LHCN-M2 (cell line): ENCODE measurements around the gene WNT3. TPM values are rescaled to one million over a fixed set of nuclear protein-coding genes. Genes with fewer than 3 reads are reported as not detected.

ENCODE experiments used
- DNase-seq: peaks from one replicate; pipeline ENCODE4 v3.0.0-alpha.2; 2012; ENCODE audit warnings: low read depth
- total RNA-seq: library from RNA; depleted of rRNA; stranded (reverse); fragments of >200 nt; gene quantifications from 2 replicates; pipeline ENCODE4 v1.2.3, GENCODE V29; 2014

The WNT3 gene
- total RNA-seq, 1 experiment from 2014 or later = 0.57 TPM

DNA sequence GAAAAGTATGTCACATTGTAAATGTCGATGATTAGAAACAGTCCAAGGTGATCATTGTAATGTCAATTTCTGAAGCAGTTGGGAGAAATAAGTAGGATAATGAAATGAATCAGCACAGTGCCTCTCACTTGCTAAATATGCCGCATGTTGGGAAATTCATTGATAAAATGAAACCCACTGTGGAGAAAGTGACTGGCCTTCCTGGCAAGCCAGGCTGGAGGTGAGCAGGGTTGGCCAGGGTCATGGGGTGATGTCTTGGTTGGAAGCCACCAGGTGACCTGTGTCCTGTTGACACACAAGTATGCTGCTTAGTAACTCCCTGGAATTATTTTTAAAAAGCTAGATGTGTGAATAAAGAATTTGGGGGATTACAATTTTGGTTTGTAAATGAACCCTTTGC, 18.0 kb upstream of the WNT3 start:
- DNase-seq = no peak

DNA sequence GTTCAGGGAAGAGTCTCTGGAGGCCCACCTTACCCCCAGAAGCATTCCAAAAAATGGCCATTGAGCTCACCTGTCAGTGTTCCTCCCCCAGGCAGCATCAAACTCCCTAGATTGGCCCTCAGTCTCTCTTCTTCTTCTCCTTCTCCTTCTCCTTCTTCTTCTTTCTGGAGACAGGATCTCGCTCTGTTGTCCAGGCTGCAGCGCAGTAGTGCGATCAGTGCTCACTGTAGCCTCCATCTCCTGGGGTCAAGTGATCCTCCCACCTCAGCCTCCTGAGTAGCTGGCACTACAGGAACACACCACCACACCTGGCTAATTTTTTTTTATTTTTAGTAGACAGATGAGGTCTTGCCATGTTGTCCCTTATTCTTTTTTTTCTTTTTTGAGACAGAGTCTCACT, 16.4 kb upstream of the WNT3 start:
- DNase-seq = no peak

DNA sequence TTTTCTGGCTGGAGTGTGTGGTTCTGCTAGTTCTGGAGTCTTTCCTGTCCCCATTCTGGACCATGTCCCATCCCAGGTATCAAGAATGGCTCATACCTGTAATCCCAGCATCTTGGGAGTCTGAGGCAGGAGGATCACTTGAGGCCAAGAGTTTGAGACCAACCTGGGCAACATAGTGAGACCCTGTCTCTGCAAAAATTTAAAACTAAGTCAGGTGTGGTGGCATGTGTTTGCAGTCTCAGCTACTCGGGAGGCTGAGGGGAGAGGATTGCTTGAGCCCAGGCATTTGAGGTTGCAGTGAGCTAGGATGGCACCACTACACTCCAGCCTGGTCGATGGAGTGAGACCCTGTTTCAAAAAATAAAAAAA, 15.3 kb upstream of the WNT3 start:
- no peak for DNase-seq

DNA sequence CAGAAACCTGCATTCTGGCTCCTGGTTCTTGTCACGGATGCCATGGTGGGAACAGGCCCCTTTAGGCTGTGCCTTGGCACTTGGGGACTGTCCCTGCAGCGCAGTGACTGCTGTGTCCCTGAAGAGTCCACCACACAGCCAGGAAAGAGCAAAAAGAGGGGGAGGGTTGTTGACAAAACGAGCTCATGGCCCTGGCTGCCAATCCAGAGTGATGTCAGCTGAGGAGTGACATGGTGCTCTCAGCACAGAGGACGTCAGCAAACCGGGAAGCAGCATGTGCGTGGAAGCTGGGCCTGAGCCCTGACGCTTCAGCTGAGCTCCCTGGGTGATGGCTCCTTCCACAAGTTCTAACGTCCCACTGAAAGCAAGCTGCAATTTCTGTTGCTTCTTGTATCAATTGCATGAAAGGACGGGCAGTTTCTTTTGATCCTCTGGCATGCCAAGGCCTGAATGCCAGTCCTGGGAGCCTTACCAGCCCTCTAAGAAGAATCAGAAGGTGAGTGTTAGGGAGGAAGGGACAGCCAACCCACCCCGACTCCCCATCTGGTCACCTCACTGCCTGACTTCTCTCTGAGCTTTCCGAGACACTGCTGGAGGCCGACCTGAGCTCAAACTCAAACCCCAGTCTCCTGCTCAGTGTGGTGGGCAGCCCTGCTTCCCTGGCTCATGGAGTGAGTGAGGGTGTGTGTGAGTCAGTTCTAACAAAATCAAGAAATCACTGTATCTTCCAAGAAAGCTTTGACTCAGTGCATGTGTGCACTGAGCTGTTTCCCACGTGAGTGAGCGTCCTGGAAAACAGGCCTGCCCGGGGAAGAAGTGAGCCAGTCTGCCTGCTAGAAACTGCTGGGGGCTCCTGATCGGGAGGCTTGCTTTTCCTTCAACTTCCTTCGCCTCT, 14.7 kb upstream of the WNT3 start:
- DNase-seq = peak; percentile 19

DNA sequence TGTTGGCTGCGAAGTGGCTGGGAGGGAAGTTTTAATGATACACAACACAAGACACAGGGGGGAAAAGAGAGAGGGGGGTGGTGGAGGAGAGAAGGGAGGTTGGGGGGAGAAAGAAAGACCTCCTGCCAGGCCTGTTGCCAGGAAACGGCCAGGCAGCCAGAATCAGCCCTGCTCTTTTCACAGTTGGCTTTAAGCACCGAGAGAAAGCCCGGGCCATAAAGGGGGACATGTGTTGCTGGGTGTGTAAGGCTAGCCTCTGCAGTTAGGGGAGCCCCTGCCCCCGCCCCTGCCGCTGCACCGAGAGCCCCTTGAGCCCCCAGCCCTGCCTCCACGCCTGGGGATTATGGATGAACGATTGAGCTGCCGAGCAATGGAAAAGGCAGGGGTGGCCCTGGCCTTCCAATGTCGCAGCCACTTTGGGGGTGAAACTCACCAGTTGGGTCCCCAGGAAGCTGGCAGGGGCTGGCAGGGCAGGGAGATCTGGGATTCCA, 13.9 kb upstream of the WNT3 start:
- DNase-seq = no peak

DNA sequence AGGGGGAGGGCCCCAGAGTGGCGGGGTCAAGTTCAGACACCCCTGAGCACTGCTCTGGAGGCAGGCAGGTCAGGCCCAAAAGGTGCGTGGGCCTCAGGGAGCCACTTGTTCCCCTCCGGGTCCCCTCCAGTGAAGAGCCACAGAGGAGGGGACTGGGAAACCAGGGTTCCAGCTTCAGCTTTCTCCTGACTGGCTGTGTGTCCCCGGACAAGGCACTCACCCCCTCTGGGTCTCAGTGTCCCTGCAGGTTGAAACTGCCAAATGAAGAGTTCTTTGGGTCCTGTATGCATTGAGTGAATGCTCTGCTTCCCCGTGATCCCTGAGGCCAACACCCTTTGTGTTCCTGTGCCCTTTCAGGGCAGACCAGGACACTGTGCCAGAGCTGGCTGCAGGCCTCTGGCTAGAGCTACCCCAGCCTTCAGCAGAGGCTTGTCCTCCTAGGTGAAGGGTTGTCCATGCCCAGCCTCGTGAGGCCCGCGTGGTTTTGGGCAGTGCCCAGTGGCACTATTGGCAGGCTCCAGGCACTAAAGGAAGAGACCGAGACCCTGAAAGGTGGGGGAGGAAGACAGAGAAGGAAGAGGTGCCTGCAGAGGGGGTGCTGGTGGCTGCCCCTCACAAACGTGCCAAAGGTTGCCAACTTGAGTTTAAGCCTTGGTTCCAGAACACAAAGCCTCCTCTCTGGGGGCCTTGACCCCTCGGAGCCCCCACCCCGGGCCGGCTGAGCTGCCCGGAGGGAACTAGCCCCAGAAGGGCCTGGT, 13.3 kb upstream of the WNT3 start:
- DNase-seq = no peak

DNA sequence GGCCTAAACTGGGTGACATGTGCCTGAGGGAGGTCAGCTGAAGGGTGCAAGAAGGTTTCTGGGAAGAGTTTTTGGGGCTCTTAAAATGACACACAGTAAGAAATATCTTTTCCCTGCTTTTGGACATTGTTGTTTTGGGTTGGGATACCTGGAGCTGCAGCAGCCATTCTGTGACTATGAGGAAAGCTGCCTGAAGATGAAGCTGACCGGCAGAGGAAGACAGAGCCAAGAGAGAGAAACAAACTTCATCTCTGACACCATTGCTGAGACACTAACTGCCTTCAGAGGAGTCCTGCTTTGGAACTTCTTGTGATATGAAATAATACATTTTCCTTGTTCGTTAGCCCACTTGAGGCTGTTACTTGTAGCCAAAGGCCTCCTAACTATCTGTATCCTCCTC, 8.8 kb upstream of the WNT3 start:
- no peak for DNase-seq

DNA sequence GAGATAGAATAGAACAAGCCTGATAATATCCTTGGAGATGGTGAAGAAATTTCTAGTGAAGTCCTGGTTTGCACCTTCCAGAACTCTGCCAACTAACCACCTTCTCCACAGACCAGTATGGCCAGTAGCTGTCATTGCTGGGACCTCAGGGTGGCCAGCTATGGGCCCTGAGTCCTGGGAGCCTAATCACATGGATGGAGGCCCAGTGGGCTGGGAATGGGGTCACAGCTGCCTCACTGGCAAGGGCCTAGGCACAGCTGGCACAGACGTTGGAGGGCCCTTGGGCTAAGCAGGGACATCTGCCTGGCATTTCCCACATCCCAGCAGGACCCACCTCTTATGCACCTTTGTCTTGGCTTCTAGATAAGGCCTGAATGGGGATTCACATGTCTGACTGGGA, 7.6 kb upstream of the WNT3 start:
- no peak for DNase-seq

DNA sequence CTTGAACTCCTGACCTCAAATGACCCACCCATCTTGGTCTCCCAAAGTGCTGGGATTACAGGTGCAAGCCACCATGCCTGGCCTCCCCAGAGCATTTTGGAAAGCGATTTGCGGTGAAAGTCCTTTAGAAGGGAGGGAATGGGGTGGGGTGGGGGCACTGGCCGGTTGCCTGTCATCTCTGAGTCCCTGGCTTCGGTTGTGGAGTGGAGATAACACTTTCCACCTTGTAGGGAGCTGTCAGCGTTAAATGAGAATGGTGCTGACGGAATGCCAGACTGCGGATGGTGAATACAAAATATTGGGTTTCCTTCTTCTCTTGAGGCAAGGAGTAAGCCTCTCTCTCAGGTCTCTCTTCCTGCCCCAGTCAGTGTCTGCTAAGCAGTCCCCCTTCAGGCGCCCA, 5.2 kb upstream of the WNT3 start:
- no peak for DNase-seq

DNA sequence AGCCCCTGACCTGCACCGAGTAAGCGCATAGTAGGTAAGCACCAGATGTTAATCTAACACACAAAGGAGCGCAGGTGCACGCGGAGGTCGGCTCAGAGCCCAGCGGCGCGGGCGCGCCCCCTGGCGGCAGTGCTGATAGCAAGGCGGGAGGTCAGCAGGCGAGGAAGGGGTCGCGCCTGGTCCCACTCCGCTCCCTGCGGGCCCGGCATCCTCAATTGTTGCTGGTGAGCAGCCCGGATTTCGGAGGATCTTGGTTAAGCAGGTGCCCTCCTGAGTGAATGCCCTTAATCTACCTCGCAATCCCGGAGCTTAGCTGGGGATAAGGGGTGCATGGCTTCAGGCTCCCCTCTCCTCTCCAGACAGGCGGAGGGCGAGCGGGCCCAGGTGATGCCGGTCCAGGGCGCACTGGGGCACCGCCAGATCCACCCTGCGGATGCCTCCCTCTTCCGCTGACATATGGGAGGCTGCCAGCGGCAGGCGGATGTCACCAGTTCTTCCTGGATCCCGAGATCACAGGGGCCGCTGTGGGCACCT, 4.0 kb upstream of the WNT3 start:
- DNase-seq = no peak

DNA sequence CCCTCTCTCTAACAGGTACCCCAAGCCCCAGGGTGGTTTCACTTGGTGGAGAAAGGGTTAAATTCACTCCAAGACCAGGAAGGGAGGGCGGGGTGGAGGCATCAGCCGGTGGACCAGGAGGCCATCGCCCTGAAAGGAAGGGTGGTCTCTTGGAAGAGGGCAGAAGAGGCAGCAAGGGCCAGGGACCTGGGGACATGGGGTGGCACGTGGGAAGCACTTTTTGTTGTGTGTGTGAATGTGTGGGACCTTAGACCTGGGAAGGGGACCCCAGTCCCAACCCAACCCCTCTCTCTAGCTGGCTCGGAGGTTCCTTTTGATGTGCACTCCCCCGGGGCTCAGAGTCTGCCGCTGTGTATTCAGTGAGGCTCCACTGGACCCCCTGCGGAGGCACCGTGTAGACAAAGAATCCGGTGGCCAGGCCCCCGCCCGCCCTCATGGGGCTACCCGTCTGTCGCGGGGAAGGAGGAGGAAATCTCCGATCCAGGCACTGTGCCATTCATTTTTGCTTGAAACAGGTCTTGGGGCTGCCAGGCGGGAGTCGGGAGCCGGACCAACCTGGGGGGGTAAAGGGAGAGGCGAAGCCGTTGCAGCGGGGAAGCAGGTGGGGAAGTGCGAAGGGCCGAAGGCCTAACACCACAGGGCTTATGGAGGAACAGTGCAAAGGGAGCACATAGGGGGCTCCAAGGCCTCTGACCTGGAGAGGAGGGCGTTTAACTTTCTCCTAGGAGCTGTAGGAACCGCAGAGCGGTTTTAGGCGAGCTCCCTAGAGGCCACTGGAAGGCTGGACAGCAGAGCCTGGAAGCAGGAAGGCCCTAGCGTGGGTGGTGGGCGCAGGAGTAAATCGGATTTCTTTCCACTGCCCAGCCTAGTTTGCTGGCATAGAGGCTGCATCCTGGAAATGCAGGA, 3.2 kb upstream of the WNT3 start:
- DNase-seq = no peak

DNA sequence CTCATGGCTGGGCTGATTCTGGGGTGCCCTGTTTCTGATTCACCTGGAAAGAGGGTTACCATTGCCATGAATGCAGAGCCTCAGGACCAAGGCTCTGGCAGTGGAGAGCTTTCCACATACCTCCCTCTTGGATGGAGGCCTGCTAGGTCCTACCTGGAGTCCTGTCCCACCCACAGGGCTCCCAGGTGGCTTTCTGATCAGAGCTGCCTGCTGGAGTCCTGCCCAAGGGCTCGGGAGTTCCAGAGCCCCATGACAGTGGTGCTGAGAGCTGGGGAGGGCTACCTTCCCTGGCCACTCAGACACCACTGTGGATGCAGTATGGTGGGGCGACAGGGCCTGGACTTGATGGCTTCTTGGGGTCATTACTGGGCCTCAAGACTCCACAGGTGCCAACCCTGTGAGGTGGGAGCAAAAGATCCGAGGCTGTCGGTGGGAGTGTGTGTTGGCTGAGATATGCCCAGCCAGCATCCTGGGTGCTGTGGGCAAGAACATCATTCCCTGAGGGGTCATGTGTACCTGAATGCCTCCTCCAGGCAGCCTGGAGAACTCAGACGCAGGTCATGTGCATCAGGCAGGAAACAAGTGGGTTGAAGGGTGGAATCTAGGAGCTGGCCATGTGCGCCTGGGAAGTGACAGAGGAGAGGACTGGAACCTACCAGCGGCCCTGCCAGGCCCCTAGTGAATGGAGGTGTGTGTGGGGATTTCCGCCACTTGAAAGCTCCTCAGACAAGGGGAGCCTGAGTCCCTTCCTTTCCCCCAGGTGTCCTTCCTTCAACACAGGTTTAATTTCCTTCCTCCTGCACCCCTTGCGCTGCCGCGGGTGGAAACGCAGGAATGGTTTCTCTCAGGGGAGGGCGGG, 2.3 kb upstream of the WNT3 start:
- DNase-seq = no peak

DNA sequence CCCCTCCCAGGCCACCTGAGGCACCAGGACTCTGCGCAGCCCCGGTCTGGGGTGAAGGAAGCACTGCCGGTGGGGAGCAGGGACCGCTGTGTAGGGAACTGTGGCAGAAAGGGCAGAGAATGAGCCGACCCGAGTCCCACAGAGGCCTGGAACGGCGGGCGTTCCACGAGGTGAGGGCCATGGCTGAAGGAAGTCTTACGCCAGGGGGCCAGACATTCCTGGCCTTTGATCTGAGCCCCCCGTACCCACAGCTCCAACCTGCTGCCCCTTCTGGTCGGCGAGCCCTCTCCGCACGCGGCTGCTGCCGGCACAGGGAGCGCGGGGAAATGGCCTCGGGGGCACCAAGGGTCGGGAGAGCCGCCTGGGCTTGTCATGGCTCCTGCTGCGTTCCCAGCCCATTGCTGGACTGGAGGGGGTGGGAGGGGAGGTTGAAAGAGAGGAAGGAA, 1.4 kb upstream of the WNT3 start:
- DNase-seq = no peak

DNA sequence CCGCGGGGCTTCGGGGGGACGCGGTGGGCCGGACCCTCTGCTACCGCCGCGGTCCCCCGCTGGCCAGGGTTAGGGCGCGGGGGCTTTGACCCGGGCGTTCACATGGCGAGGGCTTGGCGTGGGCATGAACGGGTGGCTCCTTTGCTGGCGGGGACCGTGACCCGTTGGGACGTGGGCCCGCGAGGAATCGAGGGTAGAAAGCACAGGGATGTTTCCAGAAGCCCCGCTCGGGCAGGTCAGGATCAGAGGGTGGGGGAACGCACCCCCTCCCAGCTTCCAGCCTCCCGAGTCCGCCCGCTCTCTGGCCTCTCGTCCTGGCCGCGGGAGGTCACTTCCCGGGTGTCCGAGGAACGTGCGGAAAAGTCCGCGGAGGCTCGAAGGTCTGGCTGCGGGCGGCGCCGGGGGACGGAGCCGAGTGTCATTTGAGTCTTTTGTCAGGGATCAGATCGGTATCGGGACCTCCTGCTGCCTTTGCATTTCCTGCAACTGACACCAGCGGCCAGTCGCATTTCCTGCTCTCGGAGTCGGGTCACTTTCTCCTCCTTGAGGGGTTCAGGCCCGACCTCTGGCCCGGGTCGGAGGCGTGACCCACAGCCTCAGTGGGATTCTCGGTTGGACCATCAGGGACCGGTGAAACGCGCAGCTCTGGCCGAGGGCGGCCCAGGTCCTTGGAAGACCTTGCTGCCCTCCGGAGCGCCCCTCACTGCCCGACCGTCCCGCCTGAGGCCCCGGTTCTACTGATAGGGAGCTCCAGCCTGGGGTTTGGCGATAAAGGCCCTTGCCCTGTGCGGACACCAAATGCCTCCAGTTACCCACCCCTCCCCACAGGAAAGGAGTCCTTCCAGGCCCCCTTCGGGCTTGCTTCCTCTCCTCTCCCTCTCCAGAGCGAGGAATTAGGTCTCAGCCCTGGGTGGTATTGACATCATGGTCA, 702 bp upstream of the WNT3 start:
- no peak for DNase-seq

DNA sequence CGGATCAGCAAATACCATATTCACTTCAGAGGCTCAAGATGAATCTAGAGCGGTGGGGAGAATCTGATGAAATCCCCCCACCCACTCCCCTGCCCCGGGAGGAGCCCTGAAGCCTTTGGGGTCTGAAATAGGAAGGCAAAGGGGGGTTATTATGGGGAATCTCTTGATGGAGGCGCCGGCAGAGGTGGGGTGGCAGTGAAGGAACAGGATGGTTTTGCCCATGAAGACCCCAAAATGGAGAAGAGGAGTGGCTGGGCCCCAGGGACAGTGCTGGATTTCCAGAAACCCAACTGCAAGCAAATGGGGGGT, 637 bp downstream of the WNT3 start:
- DNase-seq = no peak

DNA sequence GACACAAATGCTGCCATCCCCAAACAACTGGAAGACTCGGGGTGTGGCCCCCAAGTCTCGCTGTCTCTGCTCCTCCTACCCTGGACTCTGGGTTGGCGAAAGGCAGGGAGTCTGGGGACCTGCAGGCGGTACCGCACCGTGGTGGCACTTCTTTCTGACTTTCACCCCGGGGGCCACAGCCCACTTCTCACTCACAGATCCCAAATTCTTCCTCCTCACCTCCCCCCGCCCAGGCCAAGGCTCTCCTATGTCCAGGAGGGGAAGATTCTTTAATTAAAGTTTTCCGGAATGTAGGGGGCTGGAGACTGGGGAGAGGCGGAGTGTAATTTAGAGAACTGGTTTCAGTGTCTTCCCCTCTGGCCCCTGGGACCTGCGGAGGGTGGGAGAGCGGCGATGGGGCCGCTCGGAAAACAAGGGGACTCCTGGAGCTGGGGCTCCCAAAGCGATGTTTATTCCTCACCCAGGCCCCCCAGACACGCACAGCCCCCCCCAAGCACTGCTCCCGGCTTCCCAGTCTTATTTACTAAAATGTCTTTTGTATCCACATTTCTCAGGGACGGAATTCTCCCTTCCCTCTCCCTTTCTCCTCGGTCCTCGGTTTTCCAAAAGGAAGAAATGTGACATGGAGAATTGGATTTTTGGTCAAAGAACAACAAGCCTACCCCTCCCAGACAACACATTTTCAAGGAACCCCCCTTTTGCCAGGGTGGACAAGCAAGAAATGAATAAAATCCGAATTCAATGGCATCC, 1.2 kb downstream of the WNT3 start:
- no peak for DNase-seq

DNA sequence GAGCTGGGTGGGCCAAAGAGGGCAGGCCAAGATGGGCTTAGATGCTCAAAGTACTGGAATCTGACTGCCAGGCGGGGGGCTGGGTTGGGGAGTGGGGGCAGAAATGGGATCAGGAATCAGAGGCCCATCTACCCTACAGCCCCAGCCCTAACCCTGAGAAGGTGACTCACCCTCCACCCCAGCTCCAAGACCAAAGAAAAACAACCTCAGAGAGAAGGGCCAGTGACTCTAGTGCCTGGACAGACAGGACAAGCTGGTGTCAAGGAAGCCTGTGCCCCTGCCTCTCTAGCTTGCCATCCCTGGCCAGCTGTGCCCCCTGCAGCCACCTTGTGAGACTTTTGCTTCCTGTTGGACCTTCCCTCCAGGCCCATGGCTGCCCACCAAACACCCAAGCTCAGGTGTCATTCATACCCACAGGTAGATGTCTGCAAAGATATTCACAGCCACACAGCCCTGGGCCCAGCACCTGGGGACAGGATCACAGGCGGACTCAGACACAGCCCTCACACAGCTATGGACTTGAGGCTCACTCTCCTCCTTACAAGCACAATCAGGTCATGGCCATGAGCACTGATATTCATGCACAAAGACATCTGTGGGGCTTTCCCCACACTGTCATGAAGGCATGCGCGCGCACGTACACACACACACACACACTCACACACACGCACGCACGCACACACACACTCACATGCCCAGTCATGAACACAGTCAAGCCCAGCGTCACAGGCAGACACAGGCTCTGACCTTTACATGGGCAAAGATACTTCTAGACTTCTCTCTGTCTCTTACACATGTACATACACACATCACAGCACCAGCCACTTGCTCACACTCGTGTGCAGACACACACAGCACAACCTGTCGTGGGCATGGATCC, 2.8 kb downstream of the WNT3 start:
- no peak for DNase-seq

DNA sequence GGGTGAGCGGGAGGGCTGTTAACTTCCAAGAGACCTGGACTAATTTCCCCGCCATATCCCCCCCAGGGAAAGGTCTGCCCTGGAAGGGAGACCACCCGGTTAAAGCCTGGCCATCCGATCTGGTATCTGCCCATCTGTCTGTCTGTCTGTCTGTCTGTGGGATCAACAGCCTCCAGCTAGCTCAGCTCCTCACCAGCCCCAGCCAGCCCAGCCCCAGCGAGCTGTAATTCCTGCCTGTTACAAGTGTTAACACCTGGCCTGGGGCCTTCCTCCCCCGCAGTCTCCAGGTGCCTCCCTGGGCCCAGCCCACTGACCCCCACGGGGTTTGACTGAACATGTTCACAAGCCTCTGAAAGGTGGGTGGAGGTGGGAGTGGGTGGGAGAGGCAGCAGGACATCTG, 4.0 kb downstream of the WNT3 start:
- DNase-seq = no peak
